ENCODE measurements around the gene VGLL4. TPM values are rescaled to one million over a fixed set of nuclear protein-coding genes. Genes with fewer than 3 reads are reported as not detected.

Gene VGLL4
- total RNA-seq, 1 experiment from 2014 or later = 66.0 TPM

DNA sequence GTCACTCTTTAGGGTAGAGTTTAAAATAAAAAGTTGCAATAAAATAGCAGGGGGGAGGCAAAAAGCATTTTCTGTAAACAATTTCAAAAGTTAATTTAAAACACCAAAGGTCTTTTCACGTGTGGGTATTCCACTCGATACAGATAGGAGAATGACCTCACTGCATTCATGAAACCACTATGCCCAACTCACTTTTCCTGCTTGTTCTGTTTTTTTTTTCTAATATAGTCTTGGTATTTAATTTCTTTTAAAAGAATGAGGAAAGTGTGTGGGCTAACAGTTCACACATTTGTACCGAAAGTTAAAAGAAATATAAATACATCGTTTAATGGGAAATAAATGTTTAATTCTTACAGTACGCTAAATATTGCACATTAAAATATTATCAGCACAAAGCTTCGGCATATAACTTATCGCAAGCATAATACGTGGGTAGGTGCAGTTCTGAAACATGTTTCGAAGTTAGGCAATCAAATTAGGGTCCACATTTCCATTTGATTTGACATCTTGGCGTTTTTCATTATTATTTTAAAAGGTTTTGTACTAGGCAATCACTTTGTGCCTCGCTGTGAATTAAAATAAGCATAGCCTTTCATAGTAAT is 41.4 kb downstream of the VGLL4 start:
- peaks cover 2% of the 10 kb centered on the region for H3K36me3 ChIP-seq (ENCODE audit: control insufficient read depth, insufficient read depth, low read length)
- ATAC-seq = no peak
- peak overlapping the region; percentile 97 for H3K27ac ChIP-seq (ENCODE audit: low read length)
- CTCF ChIA-PET = interaction anchor here (0.6 kb wide), 1 partner anchor 24 kb away, joined by 3 read pairs; no protein-coding TSS in a partner anchor
- TF ChIP-seq, protein P1, sequence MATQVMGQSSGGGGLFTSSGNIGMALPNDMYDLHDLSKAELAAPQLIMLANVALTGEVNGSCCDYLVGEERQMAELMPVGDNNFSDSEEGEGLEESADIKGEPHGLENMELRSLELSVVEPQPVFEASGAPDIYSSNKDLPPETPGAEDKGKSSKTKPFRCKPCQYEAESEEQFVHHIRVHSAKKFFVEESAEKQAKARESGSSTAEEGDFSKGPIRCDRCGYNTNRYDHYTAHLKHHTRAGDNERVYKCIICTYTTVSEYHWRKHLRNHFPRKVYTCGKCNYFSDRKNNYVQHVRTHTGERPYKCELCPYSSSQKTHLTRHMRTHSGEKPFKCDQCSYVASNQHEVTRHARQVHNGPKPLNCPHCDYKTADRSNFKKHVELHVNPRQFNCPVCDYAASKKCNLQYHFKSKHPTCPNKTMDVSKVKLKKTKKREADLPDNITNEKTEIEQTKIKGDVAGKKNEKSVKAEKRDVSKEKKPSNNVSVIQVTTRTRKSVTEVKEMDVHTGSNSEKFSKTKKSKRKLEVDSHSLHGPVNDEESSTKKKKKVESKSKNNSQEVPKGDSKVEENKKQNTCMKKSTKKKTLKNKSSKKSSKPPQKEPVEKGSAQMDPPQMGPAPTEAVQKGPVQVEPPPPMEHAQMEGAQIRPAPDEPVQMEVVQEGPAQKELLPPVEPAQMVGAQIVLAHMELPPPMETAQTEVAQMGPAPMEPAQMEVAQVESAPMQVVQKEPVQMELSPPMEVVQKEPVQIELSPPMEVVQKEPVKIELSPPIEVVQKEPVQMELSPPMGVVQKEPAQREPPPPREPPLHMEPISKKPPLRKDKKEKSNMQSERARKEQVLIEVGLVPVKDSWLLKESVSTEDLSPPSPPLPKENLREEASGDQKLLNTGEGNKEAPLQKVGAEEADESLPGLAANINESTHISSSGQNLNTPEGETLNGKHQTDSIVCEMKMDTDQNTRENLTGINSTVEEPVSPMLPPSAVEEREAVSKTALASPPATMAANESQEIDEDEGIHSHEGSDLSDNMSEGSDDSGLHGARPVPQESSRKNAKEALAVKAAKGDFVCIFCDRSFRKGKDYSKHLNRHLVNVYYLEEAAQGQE (IDR thresholded peaks at IDR 0.05; ENCODE audit: insufficient read depth in 1 of 2, low read depth in 2 of 2, low read length in 1 of 2) = no peak
- TF ChIP-seq POLR2AphosphoS5 (IDR thresholded peaks at IDR 0.05; ENCODE audit: low read depth, low read length) (no peak), SIN3A (IDR thresholded peaks at IDR 0.05; ENCODE audit: borderline replicate concordance, insufficient read depth, low read depth, low read length) (no peak), TCF7L2 (IDR thresholded peaks at IDR 0.05; ENCODE audit: low read depth, low read length) (no peak)
- TF ChIP-seq, protein P2, sequence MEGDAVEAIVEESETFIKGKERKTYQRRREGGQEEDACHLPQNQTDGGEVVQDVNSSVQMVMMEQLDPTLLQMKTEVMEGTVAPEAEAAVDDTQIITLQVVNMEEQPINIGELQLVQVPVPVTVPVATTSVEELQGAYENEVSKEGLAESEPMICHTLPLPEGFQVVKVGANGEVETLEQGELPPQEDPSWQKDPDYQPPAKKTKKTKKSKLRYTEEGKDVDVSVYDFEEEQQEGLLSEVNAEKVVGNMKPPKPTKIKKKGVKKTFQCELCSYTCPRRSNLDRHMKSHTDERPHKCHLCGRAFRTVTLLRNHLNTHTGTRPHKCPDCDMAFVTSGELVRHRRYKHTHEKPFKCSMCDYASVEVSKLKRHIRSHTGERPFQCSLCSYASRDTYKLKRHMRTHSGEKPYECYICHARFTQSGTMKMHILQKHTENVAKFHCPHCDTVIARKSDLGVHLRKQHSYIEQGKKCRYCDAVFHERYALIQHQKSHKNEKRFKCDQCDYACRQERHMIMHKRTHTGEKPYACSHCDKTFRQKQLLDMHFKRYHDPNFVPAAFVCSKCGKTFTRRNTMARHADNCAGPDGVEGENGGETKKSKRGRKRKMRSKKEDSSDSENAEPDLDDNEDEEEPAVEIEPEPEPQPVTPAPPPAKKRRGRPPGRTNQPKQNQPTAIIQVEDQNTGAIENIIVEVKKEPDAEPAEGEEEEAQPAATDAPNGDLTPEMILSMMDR (IDR thresholded peaks at IDR 0.05) = no peak
- intact Hi-C loops (cut with micrococcal nuclease; ENCODE audit: unreplicated experiment) = loop anchor here (10.0 kb wide), 1 partner anchor 48 kb away; no protein-coding TSS in a partner anchor
- peaks cover 68% of the 10 kb centered on the region for H3K4me1 ChIP-seq (ENCODE audit: control insufficient read depth, insufficient read depth, low read length)
- POLR2A ChIA-PET = interaction anchor here (1.0 kb wide), 1 partner anchor 36 kb away, joined by 3 read pairs; no protein-coding TSS in a partner anchor
- no TSS peak for BruUV-seq (replicated peaks)
- H3K27me3 ChIP-seq (ENCODE audit: control insufficient read depth, insufficient read depth, low read length) = no peaks in the 10 kb centered on the region
- H3K4me3 ChIP-seq (ENCODE audit: low read depth in 2 of 2, low read length in 2 of 2) = peak overlapping the region; percentile 0 to 20; a peak in 1 of 4 replicates
- in situ Hi-C loops (cut with HindIII; ENCODE audit: low pct_unique_long_range_greater_than_20kb, low sequenced_read_pairs) = no loop called here
- no peak for DNase-seq (ENCODE audit: low read depth, low spot score)
- H3K9me3 ChIP-seq (ENCODE audit: control insufficient read depth, insufficient read depth, low read depth, low read length) = no peaks in the 10 kb centered on the region

DNA sequence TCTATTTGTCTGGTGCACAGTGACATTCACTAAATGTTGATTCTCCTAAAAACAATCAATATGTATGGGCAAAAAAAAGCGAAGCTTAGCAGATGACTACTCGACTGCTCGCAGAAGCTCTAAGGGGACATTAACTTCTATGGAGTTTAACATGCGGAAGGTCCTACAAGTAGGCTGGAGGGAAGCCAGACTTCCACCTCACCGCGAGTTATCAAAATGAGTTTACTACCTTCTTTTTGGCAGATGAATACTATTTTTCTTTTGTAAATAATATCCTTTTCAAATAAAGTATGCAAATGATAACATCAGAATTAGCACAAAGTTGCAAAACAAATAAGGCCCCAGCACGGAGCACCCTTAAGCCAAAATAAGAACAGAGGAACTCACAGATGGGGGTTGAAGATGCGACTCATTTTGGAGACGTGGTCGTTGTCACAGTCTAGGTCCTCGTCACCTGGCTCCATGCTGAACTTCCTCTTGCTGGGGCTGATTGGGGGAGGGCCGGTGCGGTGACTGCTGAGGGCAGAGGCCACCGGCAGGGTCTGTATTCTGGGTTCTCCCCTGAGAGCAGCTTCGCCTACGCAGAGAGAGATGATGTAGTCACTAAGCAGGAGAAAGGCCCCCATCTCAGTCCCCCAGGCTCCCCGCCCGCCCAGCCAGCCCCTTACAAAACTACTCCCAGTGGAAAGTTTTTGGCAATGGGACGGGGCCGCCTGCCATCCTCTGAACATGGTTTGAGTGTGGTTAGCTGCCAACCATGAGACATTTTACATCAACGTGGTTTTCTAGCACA is 42.1 kb downstream of the VGLL4 start:
- ChIA-PET POLR2A (interaction anchor here (0.6 to 1.0 kb wide), 3 partner anchors 11 to 150 kb away, joined by 3 to 15 read pairs (median 4); no protein-coding TSS in a partner anchor), CTCF (interaction anchor here (0.6 kb wide), 1 partner anchor 25 kb away, joined by 3 read pairs; no protein-coding TSS in a partner anchor)
- in situ Hi-C loops (cut with HindIII; ENCODE audit: low pct_unique_long_range_greater_than_20kb, low sequenced_read_pairs) = no loop called here
- peaks cover 61% of the 10 kb centered on the region for H3K4me1 ChIP-seq (ENCODE audit: control insufficient read depth, insufficient read depth, low read length)
- DNase-seq (ENCODE audit: low read depth, low spot score) = no peak
- H3K27me3 ChIP-seq (ENCODE audit: control insufficient read depth, insufficient read depth, low read length) = no peaks in the 10 kb centered on the region
- intact Hi-C loops (cut with micrococcal nuclease; ENCODE audit: unreplicated experiment) = loop anchor here (2.0 to 10.0 kb wide), 2 partner anchors 41 to 47 kb away; partner anchors contain the start of gene VGLL4
- peak overlapping the region; percentile 5 to 41; a peak in 3 of 4 replicates for H3K4me3 ChIP-seq (ENCODE audit: low read depth in 2 of 2, low read length in 2 of 2)
- H3K36me3 ChIP-seq (ENCODE audit: control insufficient read depth, insufficient read depth, low read length) = peaks cover 2% of the 10 kb centered on the region
- peak; percentile 12; the same call in 1 of the 2 replicates for ATAC-seq
- no peaks in the 10 kb centered on the region for H3K9me3 ChIP-seq (ENCODE audit: control insufficient read depth, insufficient read depth, low read depth, low read length)
- H3K27ac ChIP-seq (ENCODE audit: low read length) = peak overlapping the region; percentile 97
- no TSS peak for BruUV-seq (replicated peaks)
- TF ChIP-seq, protein P2 (IDR thresholded peaks at IDR 0.05) = no peak
- TF ChIP-seq, protein P1 (IDR thresholded peaks at IDR 0.05; ENCODE audit: insufficient read depth in 1 of 2, low read depth in 2 of 2, low read length in 1 of 2) = no peak
- TF ChIP-seq POLR2AphosphoS5 (IDR thresholded peaks at IDR 0.05; ENCODE audit: low read depth, low read length) (no peak), TCF7L2 (IDR thresholded peaks at IDR 0.05; ENCODE audit: low read depth, low read length) (no peak), SIN3A (IDR thresholded peaks at IDR 0.05; ENCODE audit: borderline replicate concordance, insufficient read depth, low read depth, low read length) (no peak)
